ENCODE data around the gene PHF14.

PHF14 gene

DNA sequence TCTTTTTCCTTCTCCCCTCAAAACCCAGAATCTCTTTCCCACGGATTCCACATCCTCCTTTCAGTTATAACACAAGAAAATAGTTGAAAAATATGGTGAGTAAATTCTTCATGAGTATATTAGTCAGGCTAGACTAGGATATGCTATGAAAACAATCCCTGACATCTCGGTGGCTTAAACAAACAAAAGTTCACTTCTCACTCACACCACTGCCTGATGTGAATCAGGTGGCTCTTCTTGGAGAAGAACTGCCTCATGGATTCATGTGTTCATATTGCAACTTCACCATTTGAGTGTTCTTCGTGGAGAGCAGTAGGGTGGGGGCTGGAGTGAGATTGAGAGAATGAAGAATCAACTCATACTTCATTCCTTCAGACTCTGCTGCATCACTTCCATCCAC lies 204.1 kb downstream of the PHF14 start:
- no peak for DNase-seq

DNA sequence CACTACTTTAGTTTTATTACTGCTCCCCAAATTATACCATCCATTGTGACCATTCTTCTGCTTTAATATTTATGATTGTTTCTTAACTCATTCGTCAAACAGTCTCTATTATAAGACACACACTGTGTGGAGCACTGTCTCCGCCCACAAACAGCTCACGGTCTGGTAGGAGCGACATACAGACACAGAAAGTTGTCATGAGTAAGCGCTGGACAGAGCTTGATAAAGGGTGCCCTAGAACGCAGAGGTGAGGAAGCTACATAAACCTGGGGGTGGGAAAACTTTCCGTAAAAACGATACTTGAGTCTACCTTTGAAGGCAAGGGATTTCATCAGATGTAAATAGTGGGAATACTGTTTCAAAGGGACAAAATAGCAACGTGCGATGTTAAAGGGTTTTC lies 207.9 kb downstream of the PHF14 start:
- DNase-seq, result no peak

DNA sequence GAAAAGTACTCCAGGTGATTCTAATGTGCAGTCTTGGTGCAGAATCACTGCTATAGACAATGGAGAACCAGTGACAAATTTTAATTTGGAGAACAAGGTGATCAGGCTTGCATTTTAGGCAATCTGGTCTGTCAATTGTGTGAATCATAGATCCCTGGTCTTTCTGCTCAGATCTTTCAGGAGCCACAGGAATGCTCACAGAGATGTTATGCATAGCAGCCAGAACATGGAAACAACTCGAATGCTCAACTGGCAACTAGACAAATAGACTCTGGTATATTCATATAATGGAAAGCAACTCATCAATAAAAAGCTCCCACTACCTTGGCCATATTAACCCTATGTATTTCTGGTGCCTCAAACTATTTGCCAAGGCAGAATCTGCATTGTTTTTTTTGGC lies 209.1 kb downstream of the PHF14 start:
- DNase-seq, result no peak

DNA sequence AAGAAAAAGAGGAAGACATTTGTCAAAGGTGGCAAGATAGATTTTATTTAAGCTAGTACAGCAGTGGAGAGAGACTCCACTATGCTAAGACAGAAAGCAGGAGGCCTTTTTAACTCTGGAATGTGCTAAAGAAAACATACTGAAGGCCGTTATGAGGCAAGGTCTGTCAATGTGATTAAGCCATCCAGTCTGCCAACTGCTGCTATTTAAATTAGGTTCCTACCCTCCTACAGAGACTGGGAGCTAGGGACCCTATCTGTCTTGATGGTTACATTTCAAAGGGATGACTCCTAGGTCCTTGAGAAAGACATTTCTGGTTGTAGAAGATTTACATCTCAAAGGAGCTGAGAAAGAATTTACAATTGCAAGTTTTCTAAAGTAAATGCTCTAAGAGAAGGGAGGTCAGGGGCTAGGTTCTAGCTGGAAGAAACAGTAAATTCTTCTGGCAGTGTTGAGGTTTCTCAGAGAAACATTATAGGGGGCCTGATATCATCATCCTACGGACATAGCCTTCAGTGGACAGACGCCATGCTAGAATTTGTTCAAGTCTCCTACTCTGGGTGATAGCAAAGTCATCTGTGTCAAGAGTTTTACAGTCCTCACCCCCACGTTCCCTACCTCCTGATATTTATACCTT lies 211.6 kb downstream of the PHF14 start:
- no peak for DNase-seq

DNA sequence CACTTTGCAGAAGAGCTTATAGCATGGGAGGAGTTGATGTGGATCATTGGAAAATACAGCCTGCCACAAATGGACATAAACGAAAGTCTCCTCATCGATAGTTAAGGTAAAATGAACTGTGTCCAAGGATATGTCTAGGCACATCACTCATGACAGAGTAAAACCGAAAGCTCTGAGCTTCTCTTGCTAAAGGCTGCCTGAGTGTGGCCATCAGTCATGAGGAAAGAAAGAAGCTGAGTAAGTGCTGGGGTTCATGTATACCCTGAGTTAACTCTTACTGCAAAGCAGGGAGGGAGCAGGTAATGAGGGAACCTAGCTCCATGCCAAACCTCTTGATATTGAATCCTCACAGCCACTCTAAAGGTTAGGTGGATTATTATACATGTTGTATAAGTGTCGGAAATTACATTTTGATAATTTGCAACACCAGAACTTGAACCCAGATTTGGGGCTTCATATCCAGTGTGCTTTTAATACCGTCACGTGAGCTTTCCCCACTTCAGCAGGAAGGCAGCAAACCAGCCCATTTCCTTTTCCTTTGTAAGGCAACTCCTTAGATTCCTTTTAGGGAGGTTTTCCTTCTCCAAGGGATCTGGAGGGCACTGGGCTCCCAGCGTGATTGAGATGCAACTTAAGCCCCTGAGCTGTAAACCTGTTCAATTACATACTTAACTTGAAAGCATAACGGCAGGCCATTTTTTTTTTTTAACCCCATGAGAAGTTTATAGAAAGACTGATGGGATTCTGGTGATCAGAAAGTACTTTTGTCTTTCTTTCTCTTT lies 215.0 kb downstream of the PHF14 start:
- DNase-seq, result no peak

DNA sequence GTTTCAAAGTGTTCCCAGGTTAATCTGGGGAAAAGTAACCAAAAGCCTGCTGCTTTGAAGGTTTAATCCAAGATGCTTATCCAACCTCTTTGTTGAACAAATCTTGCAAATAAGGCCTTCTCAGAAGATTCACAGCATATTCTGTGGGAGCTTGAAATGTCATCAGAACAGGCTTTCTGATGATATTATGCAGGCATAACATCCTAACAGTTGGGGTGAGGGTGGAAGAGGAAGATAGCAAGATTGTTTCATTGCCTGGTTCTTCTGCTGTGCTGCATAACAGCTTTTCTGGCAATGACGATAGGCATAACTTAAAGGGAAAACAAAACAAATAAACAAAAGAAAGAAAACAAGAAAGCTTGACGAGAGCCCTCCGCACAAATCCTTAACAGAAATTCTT lies 217.4 kb downstream of the PHF14 start:
- no peak for DNase-seq

DNA sequence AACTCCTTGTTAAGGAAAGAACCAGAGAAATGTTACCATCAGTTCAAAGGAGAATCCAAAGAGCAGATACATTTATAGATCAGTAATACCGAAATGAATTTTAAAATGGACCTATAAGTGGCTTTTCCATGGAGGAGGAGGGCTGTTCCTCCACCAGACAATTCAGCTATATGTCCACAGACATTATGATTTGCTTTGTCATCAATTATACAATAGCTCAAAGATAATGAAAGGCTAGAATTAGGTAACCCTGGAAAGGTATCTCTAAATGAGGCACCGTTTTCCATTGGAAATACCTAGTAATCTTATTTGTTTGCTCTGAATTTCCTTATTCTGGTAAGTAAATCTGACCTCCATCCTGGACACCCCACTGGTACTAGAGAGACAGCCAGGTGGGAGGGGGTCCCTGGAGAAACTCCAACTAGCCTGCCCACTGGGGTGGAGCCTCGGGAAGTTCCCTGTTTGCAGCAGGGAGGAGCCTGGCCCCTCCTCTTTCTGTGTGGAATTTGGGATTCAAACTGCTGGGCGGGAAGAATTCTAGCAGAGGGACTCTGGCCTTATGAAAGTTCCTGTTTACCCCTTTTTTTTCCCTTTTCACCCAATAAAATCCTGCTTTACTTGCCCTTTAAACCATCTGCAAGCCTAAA lies 218.0 kb downstream of the PHF14 start:
- no peak for DNase-seq

DNA sequence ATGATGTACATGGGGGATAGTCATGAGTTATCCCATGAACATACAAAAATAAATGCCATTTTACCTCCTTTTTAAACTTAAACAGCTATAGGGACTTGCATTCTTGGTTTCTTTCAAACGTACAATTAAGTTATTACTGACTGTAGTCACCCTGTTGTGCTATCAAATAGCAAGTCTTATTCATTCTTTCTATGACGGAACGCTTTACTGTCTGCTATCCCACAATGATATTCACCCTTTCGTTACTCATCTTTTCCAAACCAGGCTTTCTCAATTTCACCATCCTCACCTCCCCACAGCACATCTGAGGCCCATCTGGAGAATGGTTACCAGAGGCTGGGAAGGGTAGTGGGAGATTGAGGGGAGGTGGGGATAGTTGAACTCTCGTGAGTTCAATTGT lies 218.8 kb downstream of the PHF14 start:
- DNase-seq, result no peak

DNA sequence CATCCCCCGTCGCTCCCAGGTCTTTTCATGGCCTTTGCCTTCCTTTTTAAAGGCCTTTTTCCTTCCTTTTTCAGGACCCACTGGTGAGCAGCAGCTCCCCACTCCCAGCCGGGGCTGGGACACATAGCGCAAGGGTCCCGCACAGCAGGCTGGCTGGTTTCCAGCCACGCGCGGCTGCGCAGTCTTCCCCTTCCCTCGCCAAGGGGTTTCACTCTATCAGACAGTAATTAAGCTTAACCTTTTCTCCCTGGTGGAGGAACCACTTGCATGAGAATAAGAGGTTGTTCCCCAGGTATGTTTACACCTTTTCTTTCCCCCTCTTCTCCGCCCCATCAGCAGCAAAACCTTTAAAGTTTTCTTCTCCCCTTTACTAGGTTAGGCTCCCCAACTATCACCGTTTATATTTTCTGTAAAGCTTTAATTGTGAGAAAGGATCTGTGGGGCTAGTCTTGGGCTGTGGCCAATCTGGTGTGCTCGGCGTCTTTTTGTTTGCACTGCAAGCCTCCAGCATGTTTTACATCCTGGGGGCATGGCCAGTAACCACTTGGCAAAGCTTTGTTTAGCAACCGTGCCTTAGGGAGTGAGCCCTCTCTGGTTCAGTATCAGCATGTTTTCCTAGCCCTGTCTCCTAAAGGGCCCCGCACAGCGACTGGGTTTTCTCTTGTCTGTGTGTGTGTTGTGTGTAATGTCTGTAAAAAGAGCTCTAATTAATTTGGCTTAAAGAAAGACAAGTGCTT lies 219.6 kb downstream of the PHF14 start:
- DNase-seq, result peak; percentile 2

DNA sequence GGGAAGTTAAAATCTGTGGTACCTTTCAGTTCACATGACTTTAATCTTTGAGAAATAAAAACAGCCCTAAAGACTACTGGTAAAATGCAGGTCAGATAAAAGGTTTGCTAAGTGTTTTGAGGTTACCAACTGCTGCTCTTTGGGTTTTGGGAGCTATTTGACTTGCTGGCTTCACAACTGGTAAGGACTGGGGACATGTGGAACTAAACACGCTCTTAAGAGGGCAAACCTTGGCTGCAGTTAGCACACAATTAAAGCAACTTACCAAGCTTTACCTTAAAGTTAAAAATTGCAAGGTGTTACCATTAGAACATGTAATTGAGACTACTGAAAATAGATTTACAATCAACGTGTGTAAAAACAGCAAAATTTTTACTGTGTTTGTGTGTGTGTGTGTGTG lies 220.2 kb downstream of the PHF14 start:
- no peak for DNase-seq

DNA sequence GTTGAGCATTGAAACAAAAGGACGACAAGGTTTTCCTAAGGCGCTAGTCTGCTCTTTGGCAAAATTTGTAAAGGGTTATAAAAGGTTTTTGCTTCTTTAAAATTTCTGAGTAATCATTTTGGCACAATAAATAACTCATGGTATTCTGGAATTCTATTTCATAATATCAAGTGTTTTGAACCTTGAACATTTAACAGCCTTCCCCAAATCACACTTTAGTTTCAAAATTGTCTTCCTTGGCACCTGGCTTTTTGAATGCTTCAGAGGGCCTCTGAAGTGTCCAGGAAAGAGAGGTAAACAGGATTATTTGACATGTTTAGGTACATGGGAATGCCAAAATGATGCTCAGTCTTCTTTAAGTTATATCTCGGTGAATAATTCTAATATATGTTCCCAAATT lies 220.8 kb downstream of the PHF14 start:
- no peak for DNase-seq

DNA sequence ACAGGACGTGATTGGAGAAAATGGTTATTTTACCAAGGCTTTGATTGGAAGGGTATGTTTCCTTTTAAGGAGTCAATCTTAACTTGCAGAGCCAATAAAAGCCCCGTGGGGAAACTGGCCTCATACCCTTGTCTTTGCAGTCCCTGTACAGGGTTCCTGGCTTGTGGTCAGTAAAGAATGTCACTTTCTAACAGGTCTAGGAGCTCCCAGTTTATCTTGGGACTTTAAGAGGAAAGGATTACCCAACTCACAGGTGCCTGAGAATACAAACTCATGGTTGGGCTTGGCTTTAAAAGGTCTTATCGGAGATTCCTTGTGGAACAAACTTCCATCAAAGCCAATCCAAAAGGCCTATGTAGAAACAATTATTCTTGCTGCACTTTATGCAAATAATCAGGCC lies 221.8 kb downstream of the PHF14 start:
- no peak for DNase-seq

DNA sequence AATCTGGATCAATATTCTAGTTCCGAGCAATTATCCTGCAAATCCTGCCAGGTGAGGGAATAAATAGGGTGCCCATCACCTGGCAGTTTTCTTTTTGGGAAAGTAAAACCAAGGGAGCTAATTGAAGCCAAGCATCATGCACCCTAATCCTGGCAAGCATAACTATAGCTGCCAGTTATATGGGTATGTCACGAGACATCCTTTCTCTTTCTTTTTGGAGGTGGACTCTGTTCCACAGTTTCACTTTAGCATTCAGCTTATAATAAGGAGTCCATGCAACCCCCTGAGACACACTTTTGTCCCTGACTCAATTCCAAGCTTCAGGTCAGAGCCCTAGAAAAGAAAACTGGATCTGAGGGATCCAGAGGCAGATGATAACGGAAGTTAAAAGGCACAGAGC lies 222.5 kb downstream of the PHF14 start:
- DNase-seq, result no peak

DNA sequence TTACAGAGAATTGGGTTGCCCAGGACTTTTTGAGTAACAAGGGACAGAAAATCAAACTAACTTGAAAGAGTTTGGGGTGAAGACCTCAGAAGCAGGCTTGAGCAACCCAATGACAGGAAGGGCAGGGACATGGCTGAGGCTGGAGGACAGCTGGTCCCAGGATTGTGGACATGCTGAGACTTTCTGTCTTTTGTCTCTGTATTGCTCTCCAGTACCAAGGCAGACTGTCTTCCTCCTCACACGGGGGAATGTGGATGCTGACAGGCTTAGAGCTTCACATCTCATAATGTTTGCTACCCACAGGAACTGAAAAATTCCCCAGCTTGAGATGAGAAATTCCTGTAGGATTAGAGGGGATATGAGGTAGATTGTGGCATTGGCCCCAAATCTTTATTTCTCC lies 229.6 kb downstream of the PHF14 start:
- DNase-seq, result no peak

DNA sequence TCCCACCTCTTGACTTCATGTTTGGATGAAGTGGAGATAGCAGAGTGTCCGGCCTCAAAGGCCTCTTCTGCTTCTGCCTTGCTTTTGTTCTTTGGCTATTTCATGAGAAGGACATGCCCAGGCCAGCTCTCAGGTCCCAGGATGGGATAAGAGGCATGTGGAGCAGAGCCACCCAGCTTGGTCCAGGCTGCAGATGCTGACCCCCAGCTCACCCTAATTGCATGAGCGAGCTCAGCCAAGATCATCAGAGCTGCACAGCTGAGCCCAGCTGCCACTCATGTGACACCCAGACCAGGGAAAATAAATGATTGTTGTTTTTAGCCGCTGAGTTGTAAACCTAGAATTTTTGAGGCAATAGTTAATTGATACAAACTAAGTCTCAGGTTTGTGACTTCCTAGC lies 230.0 kb downstream of the PHF14 start:
- DNase-seq, result no peak

DNA sequence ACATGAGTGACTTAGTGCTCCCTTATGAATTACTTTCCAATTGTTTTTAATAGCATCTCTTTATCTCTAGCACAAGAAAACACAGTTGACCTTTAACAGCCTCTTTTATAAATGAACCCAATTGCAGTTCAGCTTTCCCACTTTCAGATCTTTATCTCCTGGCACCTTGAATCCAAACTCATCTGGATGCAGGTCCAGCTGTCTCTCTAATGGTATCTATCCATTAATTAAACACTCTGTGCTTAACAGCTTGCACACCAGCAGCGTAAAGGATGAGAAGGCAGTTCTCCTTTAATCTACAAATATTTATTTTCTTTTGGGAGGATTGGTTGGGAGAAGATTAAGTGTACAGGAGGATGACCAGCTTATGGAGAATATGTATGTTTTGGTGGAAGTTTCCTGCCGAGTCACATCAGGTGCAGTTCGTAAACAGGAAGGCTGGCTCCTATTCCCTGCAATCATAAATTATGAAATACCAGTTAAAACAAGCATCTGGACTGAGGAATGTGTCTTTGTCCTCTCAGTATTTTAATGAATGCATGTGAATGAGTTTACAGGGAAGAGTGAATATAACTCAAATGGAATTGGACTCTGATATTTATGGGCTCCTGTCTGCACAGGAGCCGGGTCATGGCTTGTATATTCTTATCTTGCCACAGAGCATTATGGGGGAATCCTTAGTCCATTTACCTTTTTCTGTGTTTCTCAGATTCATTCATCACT lies 232.7 kb downstream of the PHF14 start:
- DNase-seq, result no peak

DNA sequence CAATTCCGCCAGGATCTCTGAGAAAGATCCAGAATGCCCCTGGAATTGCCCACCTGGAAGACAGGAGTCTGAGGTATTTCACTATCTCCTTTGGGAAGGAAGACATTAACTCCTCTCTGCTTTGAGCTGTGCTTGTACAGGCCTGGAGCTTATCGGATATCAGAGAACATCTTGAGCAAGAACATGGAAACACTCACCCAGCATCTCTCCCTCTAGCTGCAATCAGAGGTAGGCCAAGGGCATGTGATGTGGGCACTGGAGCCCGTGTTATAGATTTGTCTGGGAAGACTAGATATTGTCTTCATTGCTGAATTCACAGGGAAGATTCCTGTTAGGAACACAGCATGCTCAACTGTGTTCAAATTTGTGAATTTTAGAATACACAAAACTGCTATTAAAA lies 233.9 kb downstream of the PHF14 start:
- DNase-seq, result no peak

DNA sequence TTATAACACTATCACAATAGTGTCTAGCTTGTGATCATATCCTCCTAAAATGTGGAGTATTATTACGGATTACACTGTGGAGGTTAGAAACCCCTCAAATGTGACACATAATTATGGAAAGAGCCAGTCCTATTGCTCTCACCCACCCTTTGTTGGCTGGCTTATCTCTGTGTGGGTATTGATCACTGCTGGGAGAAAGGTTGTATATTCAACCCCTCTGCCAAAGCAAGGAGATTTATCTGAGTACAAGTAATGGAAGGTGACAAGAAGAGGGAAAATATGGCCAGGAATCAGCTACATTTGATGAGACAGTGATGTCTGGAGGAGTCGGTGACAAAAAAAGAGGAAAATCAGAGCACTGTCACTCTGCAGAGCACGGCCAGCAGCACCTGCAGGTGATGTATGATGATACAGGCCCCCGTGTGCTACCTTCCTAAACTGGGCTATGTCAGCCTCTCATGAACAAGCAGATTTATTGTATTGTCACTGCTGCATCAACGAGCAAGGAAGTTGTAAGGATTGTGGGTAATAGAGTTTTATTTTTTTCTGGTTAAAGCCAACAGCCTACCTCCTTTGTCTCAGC lies 235.3 kb downstream of the PHF14 start:
- DNase-seq, result no peak

DNA sequence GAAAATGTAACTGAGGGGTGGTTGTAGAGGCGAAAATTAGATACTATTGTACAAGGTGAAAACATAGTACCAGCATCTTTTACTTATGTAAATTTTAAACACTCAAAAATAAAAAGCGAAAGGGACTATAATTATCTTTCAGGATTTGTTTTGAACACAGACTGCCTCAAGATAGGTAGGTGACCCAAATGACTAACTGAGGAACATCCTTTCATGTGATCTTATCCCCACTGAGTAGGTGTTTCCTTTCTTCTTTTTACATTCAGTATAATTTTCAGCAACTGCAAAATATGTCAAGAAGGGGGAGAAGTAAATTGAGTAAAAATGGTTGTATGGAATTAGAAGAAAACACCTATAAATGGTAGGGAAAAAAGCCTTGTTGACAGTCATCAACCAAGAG lies 236.7 kb downstream of the PHF14 start:
- no peak for DNase-seq

DNA sequence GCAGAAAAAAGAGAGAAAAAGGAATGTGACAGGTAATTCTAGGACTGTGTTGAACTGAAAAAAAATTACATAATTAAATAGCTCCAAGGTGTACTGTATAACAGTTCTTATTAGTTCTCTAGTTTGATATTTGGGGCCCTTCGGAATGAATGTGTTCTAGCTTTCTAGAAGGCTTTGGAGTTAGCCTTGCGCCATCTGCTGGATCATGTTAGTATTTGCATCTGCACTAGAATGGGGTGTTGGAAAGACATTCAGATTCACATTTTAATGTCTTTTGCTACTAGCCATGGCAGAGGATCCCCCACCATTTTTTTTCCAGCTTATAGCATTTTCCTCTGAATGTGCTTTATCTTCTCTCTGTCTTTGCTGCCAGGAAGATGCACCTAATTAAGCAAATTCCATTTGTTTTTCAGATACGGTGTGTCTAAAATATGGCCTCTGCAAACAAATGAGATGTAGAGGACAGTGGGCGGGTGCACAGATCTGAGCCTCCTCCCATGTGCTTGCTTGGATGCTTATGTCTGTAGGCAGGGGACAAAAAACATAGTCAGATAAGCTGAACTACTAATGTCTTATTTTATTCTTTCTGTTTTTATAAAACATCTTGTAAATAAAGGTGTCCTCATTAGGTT lies 238.5 kb downstream of the PHF14 start:
- DNase-seq, result peak; percentile 49

DNA sequence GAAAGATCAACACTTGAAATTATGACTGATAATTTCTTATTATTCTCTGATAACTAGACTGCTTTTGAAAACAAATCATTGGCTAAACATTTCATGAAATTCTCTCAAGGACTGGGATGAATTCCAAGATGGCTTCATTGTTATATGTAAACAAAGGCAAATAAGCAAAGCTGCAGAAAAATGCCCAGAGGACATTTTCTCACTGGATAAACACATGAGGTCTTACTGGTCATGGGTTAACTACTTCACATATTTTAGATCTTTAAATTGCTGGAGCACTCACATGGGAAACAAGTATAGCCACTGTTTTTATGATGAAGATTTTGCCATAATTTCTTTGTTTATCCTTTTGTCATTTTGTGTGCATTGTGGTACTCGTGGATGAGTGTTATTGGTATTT lies 239.1 kb downstream of the PHF14 start:
- peak; percentile 7 for DNase-seq

DNA sequence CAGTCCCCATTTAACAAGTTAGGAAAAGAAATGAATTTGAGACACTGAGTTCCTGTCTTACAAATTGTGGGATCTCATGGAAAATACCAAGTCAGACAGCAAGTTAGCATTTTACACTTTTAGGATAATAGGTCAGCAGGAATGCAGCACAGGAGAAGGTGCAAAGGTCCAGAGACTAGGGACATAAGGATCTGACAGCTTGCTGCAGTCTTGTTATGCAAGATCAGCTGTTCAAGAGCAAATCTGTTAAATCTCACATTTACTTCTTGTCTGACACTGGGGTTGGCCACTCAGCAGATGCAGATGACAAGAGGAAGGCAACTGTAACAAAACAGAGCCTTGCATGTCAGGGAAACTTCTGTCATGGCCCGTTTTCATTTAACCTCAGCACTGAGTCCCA lies 239.6 kb downstream of the PHF14 start:
- no peak for DNase-seq

Measured in NCI-H446 treated with DMSO at 0.1 percent for 48 hours (cell line).